ENCODE measurements around the gene SLC22A23.

DNA sequence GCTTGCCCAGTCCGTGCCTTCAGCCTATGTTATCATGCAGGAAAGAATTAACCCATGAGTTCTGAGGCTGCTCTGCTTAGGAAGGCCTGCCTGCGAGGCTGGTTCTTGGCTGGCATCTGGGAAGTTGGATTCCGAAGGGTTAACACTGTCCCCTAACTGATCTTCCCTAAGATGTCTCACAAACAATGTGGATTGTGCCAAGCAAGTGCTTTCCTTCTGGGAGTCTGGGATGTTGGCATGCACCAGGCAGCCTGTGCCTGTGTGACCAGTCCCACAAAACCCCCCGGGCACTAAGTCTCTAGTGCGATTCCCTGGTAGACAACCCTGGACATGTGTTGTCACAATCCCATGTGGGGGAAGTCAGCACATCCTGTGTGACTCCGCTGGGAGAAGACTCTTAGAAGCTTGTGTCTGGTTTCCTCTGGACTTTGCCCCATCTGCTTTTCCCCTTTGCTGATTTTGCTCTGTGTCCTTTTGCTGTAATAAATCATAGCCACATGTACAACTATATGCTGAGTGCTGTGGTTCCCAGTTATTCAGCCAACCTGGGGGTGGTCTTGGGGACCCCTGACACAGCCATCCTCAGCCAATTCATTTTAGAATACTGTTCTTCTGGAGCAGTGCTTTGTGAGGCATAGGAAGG, 83.8 kb downstream of the SLC22A23 start:
- TF ChIP-seq, protein P1, sequence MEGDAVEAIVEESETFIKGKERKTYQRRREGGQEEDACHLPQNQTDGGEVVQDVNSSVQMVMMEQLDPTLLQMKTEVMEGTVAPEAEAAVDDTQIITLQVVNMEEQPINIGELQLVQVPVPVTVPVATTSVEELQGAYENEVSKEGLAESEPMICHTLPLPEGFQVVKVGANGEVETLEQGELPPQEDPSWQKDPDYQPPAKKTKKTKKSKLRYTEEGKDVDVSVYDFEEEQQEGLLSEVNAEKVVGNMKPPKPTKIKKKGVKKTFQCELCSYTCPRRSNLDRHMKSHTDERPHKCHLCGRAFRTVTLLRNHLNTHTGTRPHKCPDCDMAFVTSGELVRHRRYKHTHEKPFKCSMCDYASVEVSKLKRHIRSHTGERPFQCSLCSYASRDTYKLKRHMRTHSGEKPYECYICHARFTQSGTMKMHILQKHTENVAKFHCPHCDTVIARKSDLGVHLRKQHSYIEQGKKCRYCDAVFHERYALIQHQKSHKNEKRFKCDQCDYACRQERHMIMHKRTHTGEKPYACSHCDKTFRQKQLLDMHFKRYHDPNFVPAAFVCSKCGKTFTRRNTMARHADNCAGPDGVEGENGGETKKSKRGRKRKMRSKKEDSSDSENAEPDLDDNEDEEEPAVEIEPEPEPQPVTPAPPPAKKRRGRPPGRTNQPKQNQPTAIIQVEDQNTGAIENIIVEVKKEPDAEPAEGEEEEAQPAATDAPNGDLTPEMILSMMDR (conservative IDR thresholded peaks at IDR 0.05; ENCODE audit: low read length) = no peak
- TF ChIP-seq EZH2phosphoT487 (IDR thresholded peaks at IDR 0.05; ENCODE audit: borderline replicate concordance, low read depth, low read length) = no peak
